Heart left ventricle (tissue), 16 donors: ENCODE measurements around the gene HERC3. TPM values are rescaled to one million over a fixed set of nuclear protein-coding genes. Genes with fewer than 3 reads are reported as not detected.

ENCODE experiments used
- ATAC-seq, 4 donors: fragments of 200-7000 bp; cut with Tn5 transposase; one replicate each; pipeline ENCODE4 v1.9.1; 2020 to 2022; ENCODE audit warnings: moderate library complexity in 4 of 4, mild to moderate bottlenecking in 3 of 4, moderate number of reproducible peaks in 1 of 4
- DNase-seq, 5 donors: peaks; one replicate each; pipeline ENCODE4 v3.0.0-alpha.2; 2020
- H3K27ac ChIP-seq, 12 donors: fragments of 200-600 bp; sonication (generic) in 4 of 12; one replicate each; pipeline versions ENCODE4 v1.5.0 to v1.8.0; 2016 to 2022; ENCODE audit warnings: mild to moderate bottlenecking in 2 of 12
- H3K27me3 ChIP-seq, 9 donors: fragments of 200-600 bp; sonication (generic) in 2 of 9; one replicate each; pipeline versions ENCODE4 v1.5.1 to v1.8.0; 2016 to 2022; ENCODE audit warnings: mild to moderate bottlenecking in 3 of 9
- H3K36me3 ChIP-seq, 9 donors: fragments of 200-600 bp; sonication (generic) in 2 of 9; one replicate each; pipeline versions ENCODE4 v1.5.0 to v1.8.0; 2018 to 2022; ENCODE audit warnings: mild to moderate bottlenecking in 2 of 9
- H3K4me1 ChIP-seq, 12 donors: fragments of 200-600 bp; sonication (generic) in 4 of 12; one replicate each; pipeline versions ENCODE4 v1.5.0 to v1.8.0; 2016 to 2022; ENCODE audit warnings: mild to moderate bottlenecking in 3 of 12
- H3K4me3 ChIP-seq, 12 donors: fragments of 200-600 bp; sonication (generic) in 4 of 12; one replicate each; pipeline versions ENCODE4 v1.5.0 to v1.8.0; 2017 to 2022; ENCODE audit warnings: mild to moderate bottlenecking in 9 of 12, moderate library complexity in 4 of 12
- H3K9me3 ChIP-seq, 12 donors: fragments of 200-600 bp; sonication (generic) in 4 of 12; one replicate each; pipeline versions ENCODE4 v1.5.0 to v1.8.0; 2016 to 2022; ENCODE audit warnings: mild to moderate bottlenecking in 1 of 12
- CTCF ChIP-seq, 12 donors: fragments of 200-600 bp; sonication (generic) in 4 of 12; IDR thresholded peaks; one replicate each; pipeline versions ENCODE4 v1.5.0 to v1.8.0; 2018 to 2022; ENCODE audit warnings: antibody characterized with exemption in 12 of 12, mild to moderate bottlenecking in 5 of 12
- POLR2A ChIP-seq, 2 donors: fragments of 450-650 bp; IDR thresholded peaks; one replicate each; pipeline ENCODE4 v1.6.1; 2017; ENCODE audit warnings: antibody characterized with exemption in 2 of 2, mild to moderate bottlenecking in 2 of 2, moderate library complexity in 2 of 2
- WGBS, 4 donors: extraction: QIAGEN DNeasy Blood & Tissue Kit in 2 of 4; methylation state at CpG; one replicate each; pipeline versions ENCODE4 v1.1.5 to v1.1.7; 2013 to 2018; 5-methylcytosine and 5-hydroxymethylcytosine counted together
- intact Hi-C, 10 donors: fragments of 100-400 bp; cut with DNase I; formaldehyde crosslinking; loops; one replicate each; pipeline versions ENCODE4 v1.11.1 to v1.14.2; 2022
- polyA plus RNA-seq, 2 donors: library from polyadenylated mRNA; stranded (reverse); fragments of 200-250 nt; gene quantifications; one replicate each; pipeline ENCODE4 v1.2.3, GENCODE V29; 2013
- total RNA-seq, 9 donors: library from RNA; depleted of rRNA in 2 of 9; stranded (reverse); fragments of >200 nt in 2 of 9; fragmentation: NEBNext Ultra II Directional in 3 of 9; extraction: Animal tissue kit (Norgen Biotek cat#: 25700) in 3 of 9; gene quantifications; one replicate each; pipeline versions ENCODE4 v1.1.0 to v1.2.4, GENCODE V29; 2016 to 2023
- donor health status: ischemic (EF 13 %, LVEDD 7.1; RV severe dilation, severe dysfunction).
- donor health status: healthy with polysubstance abuse.
- donor health status: DM: no; HTN: yes; CAD: no.
- donor health status: DM: no; HTN: no; CAD: no.
- donor health status: ischemic (EF 25% LVEDD 6.9; RV normal size, moderate dysfunction).
- donor health status: ischemic (EF 25% LVEDD 5.7; RV mildly dilated, moderate dysfunction).
- donor health status: healthy.
- donor health status: DM: yes; HTN: yes; CAD: no.
- donor health status: ischemic (EF 35%, LVEDD 5.7; RV mildly dilated, moderate dysfunction).
- donor health status: nonischemic (EF 11% LVEDD 7.7; RV severe dilation, severe dysfunction).
- donor health status: DM: yes; HTN: yes; CAD: no.
- donor health status: PGD.
- donor health status: ischemic (EF 29% LVEDD 5.4; RV normal size, mild dysfunction).
- donor health status: nonischemic (EF 23%, LVEDD 6.1; RV moderate dilation, normal function).

The HERC3 gene
- total and polyA plus RNA-seq, 11 donors: 10.4 to 66.6 (median 48.4) TPM

GRCh38 chr4:88752076-88752463 is 159.8 kb downstream of the HERC3 start:
- no peaks in the 10 kb centered on the region for H3K27me3 ChIP-seq
- peaks cover 0 to 16% (median 6%) of the 10 kb centered on the region in 12 donors for H3K4me1 ChIP-seq
- intact Hi-C loops: no loop called here
- no peak for DNase-seq
- peaks cover 0 to 78% (median 47%) of the 10 kb centered on the region in 9 donors for H3K36me3 ChIP-seq
- TF ChIP-seq CTCF (IDR thresholded peaks at IDR 0.05) (no peak), POLR2A (IDR thresholded peaks at IDR 0.05) (no peak)
- no peak for ATAC-seq
- no peak overlapping the region for H3K4me3 ChIP-seq
- no peaks in the 10 kb centered on the region for H3K9me3 ChIP-seq
- H3K27ac ChIP-seq: no peak overlapping the region
- WGBS, 4 donors: 93 to 96% (median 95%) methylated on average over 4 of the region's 4 CpGs

DNA sequence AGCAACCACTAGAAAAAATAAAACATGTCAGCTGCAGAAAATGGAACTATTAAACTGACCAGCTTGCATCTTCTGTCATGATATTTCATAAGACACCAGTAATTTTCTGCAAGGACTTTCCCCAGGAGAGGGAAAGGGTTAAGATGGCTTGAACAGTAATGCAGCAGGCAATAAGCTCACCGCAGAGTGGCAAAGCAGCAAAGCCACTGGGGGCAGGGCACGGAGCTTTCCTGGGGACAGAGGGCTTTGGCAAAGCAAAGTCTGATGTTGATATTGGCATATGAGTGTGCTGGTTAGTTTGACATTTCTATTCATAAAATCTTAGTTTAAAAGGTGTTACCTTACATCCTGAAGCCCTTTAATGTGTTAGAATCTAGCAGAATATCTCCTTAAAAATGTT is 160.5 kb downstream of the HERC3 start:
- DNase-seq (no peak), ATAC-seq (no peak)
- Histone ChIP-seq H3K27ac (no peak overlapping the region), H3K27me3 (no peaks in the 10 kb centered on the region), H3K4me3 (no peak overlapping the region), H3K4me1 (peaks cover 0 to 23% (median 8%) of the 10 kb centered on the region in 12 donors), H3K9me3 (no peaks in the 10 kb centered on the region), H3K36me3 (peaks cover 0 to 71% (median 41%) of the 10 kb centered on the region in 9 donors)
- TF ChIP-seq CTCF (IDR thresholded peaks at IDR 0.05): no peak
- TF ChIP-seq POLR2A (IDR thresholded peaks at IDR 0.05): no peak
- intact Hi-C loops: no loop called here
- WGBS, 4 donors: 40 to 64% (median 54%) methylated on average over 2 of the region's 2 CpGs

DNA sequence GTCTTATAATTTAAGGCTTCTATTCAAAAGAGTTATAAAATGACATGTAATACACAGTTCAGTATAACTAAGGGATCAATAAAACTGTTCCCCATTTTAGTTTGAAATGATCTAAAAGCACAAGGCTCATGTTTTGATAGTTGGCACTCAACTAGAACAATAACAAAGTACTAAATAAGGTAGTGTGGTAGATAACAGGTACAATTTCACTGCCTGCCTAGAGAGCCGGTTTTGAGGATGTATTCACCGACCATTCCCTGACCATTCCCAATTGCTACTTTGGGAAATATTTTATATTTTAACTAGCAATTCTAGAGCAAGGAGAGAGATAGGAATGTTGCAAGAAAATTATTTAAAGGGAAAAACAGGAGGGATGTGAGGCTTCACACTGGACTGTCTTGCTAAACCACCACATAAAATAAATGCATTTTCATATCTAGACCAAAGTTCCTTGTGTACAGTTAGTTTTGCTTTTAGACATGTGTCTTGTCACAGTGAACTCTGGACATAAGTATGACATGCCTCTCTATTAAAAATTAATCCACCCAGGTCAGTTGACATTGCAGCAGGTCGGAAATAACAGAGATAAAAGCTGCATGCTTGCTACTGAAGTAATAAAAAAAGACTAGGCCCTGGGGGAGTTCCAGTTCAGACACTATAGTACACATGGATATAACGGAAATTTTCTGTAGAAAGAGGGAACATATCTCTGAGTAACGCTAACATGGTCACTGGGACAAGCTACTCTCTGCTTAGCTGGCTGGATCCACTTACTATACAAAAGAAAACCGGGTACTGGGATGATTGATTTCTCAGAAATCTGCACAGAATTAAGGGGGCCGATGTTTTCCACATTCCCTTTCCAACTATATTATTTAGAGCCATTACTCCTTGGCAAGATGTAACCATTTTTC is 161.6 kb downstream of the HERC3 start:
- H3K9me3 ChIP-seq: no peaks in the 10 kb centered on the region
- H3K36me3 ChIP-seq: peaks cover 0 to 64% (median 41%) of the 10 kb centered on the region in 9 donors
- ATAC-seq (peak in 1 of 4 donors; percentile 36), DNase-seq (no peak)
- H3K27me3 ChIP-seq: no peaks in the 10 kb centered on the region
- no peak overlapping the region for H3K27ac ChIP-seq
- TF ChIP-seq POLR2A (IDR thresholded peaks at IDR 0.05): no peak
- TF ChIP-seq CTCF (IDR thresholded peaks at IDR 0.05): no peak
- H3K4me1 ChIP-seq: peaks cover 2 to 32% (median 15%) of the 10 kb centered on the region in 12 donors
- 53 to 65% (median 57%) methylated on average over 7 of the region's 7 CpGs for WGBS, 4 donors
- intact Hi-C loops: no loop called here
- H3K4me3 ChIP-seq: no peak overlapping the region

GRCh38 chr4:88754796-88755195 is 162.5 kb downstream of the HERC3 start:
- Histone ChIP-seq H3K27ac (no peak overlapping the region), H3K27me3 (no peaks in the 10 kb centered on the region), H3K36me3 (peaks cover 0 to 55% (median 32%) of the 10 kb centered on the region in 9 donors), H3K4me3 (no peak overlapping the region), H3K4me1 (peaks cover 4 to 41% (median 22%) of the 10 kb centered on the region in 12 donors), H3K9me3 (no peaks in the 10 kb centered on the region)
- intact Hi-C loops: loop anchor here in 1 of 10 donors (5.0 kb wide), 1 partner anchor 32 kb away; no protein-coding TSS in a partner anchor
- TF ChIP-seq CTCF (IDR thresholded peaks at IDR 0.05): no peak
- TF ChIP-seq POLR2A (IDR thresholded peaks at IDR 0.05): no peak
- DNase-seq (no peak), ATAC-seq (no peak)
- WGBS, 4 donors: 97 to 98% (median 97%) methylated on average over 3 of the region's 3 CpGs
